Kidney (tissue), 14 donors: Measurements from ENCODE around the gene REEP6. TPM values are rescaled to one million over a fixed set of nuclear protein-coding genes. Genes with fewer than 3 reads are reported as not detected.

Experiments used
- DNase-seq, 5 donors: peaks; one replicate each; pipeline ENCODE4 v3.0.0-alpha.2; 2013 to 2020
- FAIRE-seq: peaks from 2 replicates; lab custom pipeline; 2012; peaks lifted over from hg19 to GRCh38; lab: Jason Lieb, UNC
- H3K27ac ChIP-seq, 2 donors: one replicate each; pipeline ENCODE4 v1.7.0; 2013; ENCODE audit warnings: low read depth in 2 of 2, low read length in 2 of 2, inconsistent platforms in 1 of 2
- H3K27me3 ChIP-seq: one replicate; pipeline ENCODE4 v1.7.1; 2013; ENCODE audit warnings: low read length, inconsistent platforms; ENCODE audit not compliant: control insufficient read depth, insufficient read depth
- H3K36me3 ChIP-seq, 3 donors: one replicate each; pipeline versions ENCODE4 v1.7.0 to v1.7.1; 2013; ENCODE audit warnings: low read length in 3 of 3, control low read depth in 1 of 3, inconsistent platforms in 1 of 3; ENCODE audit not compliant: insufficient read depth in 3 of 3, control insufficient read depth in 2 of 3
- H3K4me1 ChIP-seq, 3 donors: one replicate each; pipeline versions ENCODE4 v1.7.0 to v1.7.1; 2013; ENCODE audit warnings: low read length in 3 of 3, inconsistent platforms in 1 of 3, low read depth in 1 of 3; ENCODE audit not compliant: control insufficient read depth in 2 of 3, insufficient read depth in 2 of 3
- H3K4me3 ChIP-seq, 3 donors: one replicate each; pipeline versions ENCODE4 v1.7.0 to v1.8.1; 2013; ENCODE audit warnings: low read length in 3 of 3, control low read depth in 1 of 3, inconsistent platforms in 1 of 3
- H3K9ac ChIP-seq, 3 donors: one replicate each; pipeline versions ENCODE4 v1.7.0 to v1.7.1; 2013; ENCODE audit warnings: low read length in 3 of 3, control low read depth in 1 of 3, inconsistent platforms in 1 of 3
- H3K9me3 ChIP-seq, 3 donors: one replicate each; pipeline versions ENCODE4 v1.7.0 to v1.7.1; 2013; ENCODE audit warnings: low read length in 3 of 3, control low read depth in 1 of 3, inconsistent platforms in 1 of 3; ENCODE audit not compliant: control insufficient read depth in 2 of 3, insufficient read depth in 1 of 3
- CTCF ChIP-seq: IDR thresholded peaks from 3 replicates; pipeline ENCODE4 v1.5.1; 2012; ENCODE audit warnings: mild to moderate bottlenecking, moderate library complexity, borderline replicate concordance; ENCODE audit not compliant: insufficient read depth; ENCODE audit errors: extremely low read depth
- intact Hi-C: fragments of 100-400 bp; cut with DNase I; formaldehyde crosslinking; loops from one replicate; pipeline ENCODE4 v1.11.1; 2022
- polyA plus RNA-seq: library from polyadenylated mRNA; stranded (reverse); fragments of 350-450 nt; fragmentation: Illumina TruSeq; extraction: RNeasy Lipid Tissue Mini Kit (QIAGEN cat#74804); gene quantifications from one replicate; pipeline ENCODE4 v1.2.3, GENCODE V29; 2014; ENCODE audit warnings: low read depth, low replicate concordance; ENCODE audit not compliant: insufficient read depth
- total RNA-seq: library from RNA; stranded (reverse); fragmentation: NEBNext Ultra II Directional; extraction: Animal tissue kit (Norgen Biotek cat#: 25700); gene quantifications from one replicate; pipeline ENCODE4 v1.2.1, GENCODE V29; 2021
- donor health status: control.
- donor health status: control.
- donor health status: control.
- donor health status: control.
- donor health status: control.
- donor health status: DM: yes; HTN: yes; CAD: no.
- donor health status: Normal renal cell carcinoma (clear cell type).

Gene REEP6
- total and polyA plus RNA-seq, 2 donors from 2014 or later: 9.6 to 60.0 TPM

DNA sequence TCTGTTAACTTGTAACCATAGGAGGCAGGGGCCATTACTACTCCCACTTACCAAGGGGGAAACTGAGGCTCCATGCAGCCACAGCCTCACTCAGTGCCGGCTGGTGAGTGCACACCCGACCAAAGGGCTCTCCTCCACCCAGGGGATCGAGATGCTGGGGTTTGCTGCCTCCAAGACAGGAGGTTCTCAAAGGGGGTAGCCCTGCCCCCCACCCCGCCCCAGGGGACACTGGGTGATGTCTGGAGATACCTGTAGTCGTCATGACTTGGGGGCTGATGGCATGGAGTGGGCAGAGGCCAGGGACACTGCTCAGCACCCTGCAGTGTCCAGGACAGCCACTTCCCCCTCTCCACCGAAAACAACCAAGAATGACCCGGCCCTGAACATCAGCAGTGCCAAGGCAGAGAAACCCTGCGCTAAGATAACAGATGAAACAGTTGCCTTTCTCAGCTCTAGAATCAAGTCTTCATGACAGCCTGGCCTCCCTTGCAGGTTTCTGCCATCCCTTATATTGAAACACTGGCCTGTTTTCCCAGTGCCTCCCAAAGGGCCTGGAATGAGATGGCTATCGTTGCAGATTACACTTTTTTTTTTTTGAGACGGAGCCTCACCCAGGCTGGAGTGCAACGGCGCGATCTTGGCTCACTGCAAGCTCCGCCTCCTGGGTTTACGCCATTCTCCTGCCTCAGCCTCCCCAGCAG, 3.3 kb downstream of the REEP6 start:
- no peak overlapping the region for H3K27ac ChIP-seq
- no peak overlapping the region for H3K9ac ChIP-seq
- no peak for TF ChIP-seq CTCF
- no peak for FAIRE-seq
- intact Hi-C loops: no loop called here
- H3K4me3 ChIP-seq: no peak overlapping the region
- no peaks in the 10 kb centered on the region for H3K9me3 ChIP-seq
- no peaks in the 10 kb centered on the region for H3K27me3 ChIP-seq
- no peaks in the 10 kb centered on the region for H3K36me3 ChIP-seq
- DNase-seq: peak in 1 of 5 donors; percentile 48
- H3K4me1 ChIP-seq: peaks cover 0 to 8% (median 0%) of the 10 kb centered on the region in 3 donors

- TF ChIP-seq CTCF: no peak
- Histone ChIP-seq H3K9me3 (no peaks in the 10 kb centered on the region), H3K36me3 (no peaks in the 10 kb centered on the region), H3K27ac (no peak overlapping the region), H3K4me1 (peaks cover 0 to 2% (median 0%) of the 10 kb centered on the region in 3 donors), H3K4me3 (no peak overlapping the region), H3K27me3 (no peaks in the 10 kb centered on the region), H3K9ac (no peak overlapping the region)
- FAIRE-seq: no peak
- peak in 1 of 5 donors; percentile 45 for DNase-seq
- intact Hi-C loops: no loop called here
Observed at GRCh38 chr19:1495051-1495798, 4.2 kb downstream of the REEP6 start.

GRCh38 chr19:1495799-1496713, 5.1 kb downstream of the REEP6 start:
- FAIRE-seq (no peak), DNase-seq (no peak)
- intact Hi-C loops: no loop called here
- H3K9ac ChIP-seq: no peak overlapping the region
- H3K4me1 ChIP-seq: peaks cover 0 to 2% (median 0%) of the 10 kb centered on the region in 3 donors
- no peak overlapping the region for H3K4me3 ChIP-seq
- H3K27me3 ChIP-seq: no peaks in the 10 kb centered on the region
- H3K36me3 ChIP-seq: no peaks in the 10 kb centered on the region
- no peaks in the 10 kb centered on the region for H3K9me3 ChIP-seq
- TF ChIP-seq CTCF: no peak
- H3K27ac ChIP-seq: no peak overlapping the region
